KG1 (cell line): ENCODE measurements around the gene KRTAP4-12.
"Not testable (repeated sequence)": the region's sequence is repeated elsewhere in the genome, so short reads cannot be mapped to it uniquely, and the experiment has no call there.

ENCODE experiments used
- DNase-seq: peaks from one replicate; lab custom pipeline; 2025; lab: John Stamatoyannopoulos, UW

The KRTAP4-12 gene

GRCh38 chr17:41088760-41089352, 35.1 kb downstream of the KRTAP4-12 start:
- DNase-seq, result not testable (repeated sequence)

- not testable (repeated sequence) for DNase-seq
Observed at GRCh38 chr17:41084100-41084856, 39.7 kb downstream of the KRTAP4-12 start, which contains the start of gene KRTAP4-7. Gene KRTAP4-7 (plus strand): TSS chr17:41084150. CDS start chr17:41084207, 57 bp downstream.

GRCh38 chr17:41083427-41083826, 40.6 kb downstream of the KRTAP4-12 start:
- DNase-seq, result not testable (repeated sequence)

- DNase-seq, result no peak
Observed at GRCh38 chr17:41082626-41083025, 41.4 kb downstream of the KRTAP4-12 start.

GRCh38 chr17:41076788-41077187, 47.2 kb downstream of the KRTAP4-12 start:
- no peak for DNase-seq

- no peak for DNase-seq
Observed at GRCh38 chr17:41073676-41074075, 50.3 kb downstream of the KRTAP4-12 start.
